Activated CD8-positive, alpha-beta memory T cell treated with anti-CD3 and anti-CD28 coated beads, Interleukin-2, amount 10 ng/mL, durations not matched to agents 7 days and 5 days (primary cell): ENCODE measurements around the gene ZNF229. TPM values are rescaled to one million over a fixed set of nuclear protein-coding genes. Genes with fewer than 3 reads are reported as not detected.
"Not testable (repeated sequence)": the region's sequence is repeated elsewhere in the genome, so short reads cannot be mapped to it uniquely, and the experiment has no call there.

Source experiments
- ATAC-seq: fragments of 150-1000 bp; cut with Tn5 transposase; one replicate; pipeline ENCODE4 v1.10.0; 2021; ENCODE audit warnings: moderate library complexity
- CTCF ChIA-PET: fragments of 350-600 bp; sonication (Branson Sonifier 250); formaldehyde crosslinking; loops from one replicate; lab custom pipeline; 2021; ENCODE audit warnings: antibody characterized with exemption; lab: Charles Lee
- DNase-seq: peaks from one replicate; pipeline ENCODE4 v3.0.0-alpha.2; 2020
- H3K27ac Mint-ChIP-seq: one replicate; pipeline ENCODE4 v1.8.0; 2021; ENCODE audit warnings: mild to moderate bottlenecking, mixed read lengths
- H3K27me3 Mint-ChIP-seq: one replicate; pipeline ENCODE4 v1.8.0; 2021; ENCODE audit warnings: mixed read lengths
- H3K36me3 Mint-ChIP-seq: one replicate; pipeline ENCODE4 v1.8.0; 2021; ENCODE audit warnings: mild to moderate bottlenecking, mixed read lengths
- H3K4me1 Mint-ChIP-seq: one replicate; pipeline ENCODE4 v1.8.0; 2021; ENCODE audit warnings: mixed read lengths
- H3K4me3 Mint-ChIP-seq: one replicate; pipeline ENCODE4 v1.8.0; 2021; ENCODE audit warnings: mild to moderate bottlenecking, moderate library complexity, mixed read lengths
- H3K9me3 Mint-ChIP-seq: one replicate; pipeline ENCODE4 v1.8.0; 2022; ENCODE audit warnings: low read depth, mixed read lengths
- total RNA-seq, 2 experiments: library from RNA; stranded (reverse); gene quantifications; one replicate each; pipeline ENCODE4 v1.2.3, GENCODE V29; 2021

Gene ZNF229
- total RNA-seq, 2 experiments from 2014 or later = 0.41 to 0.61 TPM

GRCh38 chr19:44401139-44402115 is 46.8 kb downstream of the ZNF229 start, which contains the start of gene ZNF285:
ZNF285 (minus strand) TSS chr19:44401608; CDS start chr19:44397213, 4,395 bp downstream.
- peaks cover 18% of the 10 kb centered on the region for H3K9me3 Mint-ChIP-seq
- peak within 1 kb of the TSS; percentile 77 for H3K4me3 Mint-ChIP-seq
- peak within 1 kb of the TSS; percentile 56 for H3K27ac Mint-ChIP-seq

GRCh38 chr19:44389268-44389667 is 59.0 kb downstream of the ZNF229 start:
- H3K36me3 Mint-ChIP-seq, H3K4me3 Mint-ChIP-seq, ATAC-seq, H3K27me3 Mint-ChIP-seq, DNase-seq, H3K4me1 Mint-ChIP-seq, CTCF ChIA-PET, H3K27ac Mint-ChIP-seq: not testable (repeated sequence)
- peaks cover 28% of the 10 kb centered on the region for H3K9me3 Mint-ChIP-seq

More at GRCh38 chr19:44401139-44402115, 46.8 kb downstream of the ZNF229 start, which contains the start of gene ZNF285:
- H3K27me3 Mint-ChIP-seq = no peaks in the 10 kb centered on the region
- DNase-seq (peak; percentile 89), ATAC-seq (peak; percentile 99)
- CTCF ChIA-PET = no interaction called here
- peaks cover 10% of the 10 kb centered on the region for H3K4me1 Mint-ChIP-seq
- H3K36me3 Mint-ChIP-seq = peaks cover 10% of the 10 kb centered on the region

Other genes with a start within 250 kb of the ZNF229 start
- 10 to 100 TPM; 28.6 to 29.4 TPM for gene ZNF227, start 235.9 kb downstream of the ZNF229 start, total RNA-seq
- under 1 TPM; 0.23 to 0.91 TPM for gene ZNF233, start 188.6 kb downstream of the ZNF229 start, total RNA-seq
- 1 to 10 TPM; 6.8 to 7.1 TPM for gene ZNF235, start 143.4 kb downstream of the ZNF229 start, total RNA-seq
- gene ZNF112, start 91.8 kb downstream of the ZNF229 start, total RNA-seq = not detected
- 1 to 10 TPM; 1.2 to 1.3 TPM for gene ZNF285, start 46.9 kb downstream of the ZNF229 start, total RNA-seq
- 10 to 100 TPM in 1 of 2 experiments, 1 to 10 TPM in 1; 9.1 to 12.7 TPM for gene ZNF180, start 52.0 kb upstream of the ZNF229 start, total RNA-seq
- not detected for gene CEACAM20, start 81.2 kb upstream of the ZNF229 start, total RNA-seq
- not detected for gene IGSF23, start 165.1 kb upstream of the ZNF229 start, total RNA-seq
- 1 to 10 TPM; 2.4 to 7.8 TPM for gene PVR, start 195.4 kb upstream of the ZNF229 start, total RNA-seq
- under 1 TPM in 1 of 2 experiments, not detected in 1; 0.63 TPM for gene CEACAM19, start 223.0 kb upstream of the ZNF229 start, total RNA-seq